ENCODE measurements around the gene KRT33A.

The KRT33A gene

DNA sequence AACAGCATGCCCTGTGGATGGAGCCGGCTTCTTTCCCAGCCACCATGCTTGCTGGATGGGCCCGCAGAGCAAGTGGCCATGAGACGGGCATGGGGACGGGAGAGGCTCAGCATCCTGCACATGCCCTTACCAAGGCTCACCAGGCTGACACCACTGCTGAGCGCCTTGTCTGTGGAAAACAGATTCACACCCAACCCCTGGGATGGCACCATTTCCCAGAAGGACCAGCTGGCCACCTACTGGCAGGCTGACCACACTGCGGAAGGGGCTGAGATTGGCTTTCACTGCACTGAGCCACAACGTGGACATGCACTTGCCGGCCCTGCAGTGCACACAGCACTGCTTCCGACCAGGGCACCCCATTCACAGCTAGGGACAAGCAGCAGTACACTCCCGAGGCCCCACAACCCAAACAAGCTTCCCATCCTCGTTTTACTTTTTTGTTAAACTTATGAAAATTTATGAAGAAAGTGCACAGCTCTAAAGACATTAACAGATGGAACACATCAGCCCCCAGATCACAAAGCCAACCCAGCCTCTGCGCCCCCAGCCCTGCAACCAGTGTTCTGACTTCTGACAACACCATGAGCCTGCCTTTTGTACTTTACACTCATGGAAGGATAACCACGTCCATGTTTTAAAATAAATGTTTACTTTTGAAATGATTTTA is 21.2 kb downstream of the KRT33A start:
- peak; percentile 43 for DNase-seq (ENCODE audit: low read depth)

- no peak for DNase-seq (ENCODE audit: low read depth)
Observed at GRCh38 chr17:41328207-41328606, 22.4 kb downstream of the KRT33A start.

- no peak for DNase-seq (ENCODE audit: low read depth)
Observed at GRCh38 chr17:41327411-41328120, 23.1 kb downstream of the KRT33A start.

GRCh38 chr17:41326173-41327145 is 24.2 kb downstream of the KRT33A start:
- no peak for DNase-seq (ENCODE audit: low read depth)

- no peak for DNase-seq (ENCODE audit: low read depth)
Observed at GRCh38 chr17:41325611-41326010, 25.0 kb downstream of the KRT33A start.

DNA sequence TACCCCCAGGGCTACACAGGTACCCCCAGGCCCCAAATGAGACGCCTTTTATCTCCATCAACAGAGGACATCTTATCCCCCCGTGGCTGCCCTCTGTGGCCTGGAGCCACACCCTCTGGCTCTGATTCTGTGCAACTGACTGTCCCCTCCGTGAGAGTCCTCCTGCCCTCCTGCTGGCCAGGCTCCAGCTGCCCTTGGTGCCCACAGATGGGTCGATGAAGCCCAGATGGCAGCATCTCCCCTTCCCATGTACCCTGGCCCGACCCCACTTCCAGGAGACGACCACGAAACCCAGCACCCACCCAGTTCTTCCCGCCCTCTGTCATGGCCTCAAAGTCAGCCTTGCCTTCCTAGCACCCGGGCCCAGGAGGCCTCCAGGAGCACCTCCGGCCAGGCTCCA is 25.5 kb downstream of the KRT33A start:
- DNase-seq (ENCODE audit: low read depth), result no peak

- peak; percentile 15 for DNase-seq (ENCODE audit: low read depth)
Observed at GRCh38 chr17:41324180-41325075, 26.2 kb downstream of the KRT33A start.

DNA sequence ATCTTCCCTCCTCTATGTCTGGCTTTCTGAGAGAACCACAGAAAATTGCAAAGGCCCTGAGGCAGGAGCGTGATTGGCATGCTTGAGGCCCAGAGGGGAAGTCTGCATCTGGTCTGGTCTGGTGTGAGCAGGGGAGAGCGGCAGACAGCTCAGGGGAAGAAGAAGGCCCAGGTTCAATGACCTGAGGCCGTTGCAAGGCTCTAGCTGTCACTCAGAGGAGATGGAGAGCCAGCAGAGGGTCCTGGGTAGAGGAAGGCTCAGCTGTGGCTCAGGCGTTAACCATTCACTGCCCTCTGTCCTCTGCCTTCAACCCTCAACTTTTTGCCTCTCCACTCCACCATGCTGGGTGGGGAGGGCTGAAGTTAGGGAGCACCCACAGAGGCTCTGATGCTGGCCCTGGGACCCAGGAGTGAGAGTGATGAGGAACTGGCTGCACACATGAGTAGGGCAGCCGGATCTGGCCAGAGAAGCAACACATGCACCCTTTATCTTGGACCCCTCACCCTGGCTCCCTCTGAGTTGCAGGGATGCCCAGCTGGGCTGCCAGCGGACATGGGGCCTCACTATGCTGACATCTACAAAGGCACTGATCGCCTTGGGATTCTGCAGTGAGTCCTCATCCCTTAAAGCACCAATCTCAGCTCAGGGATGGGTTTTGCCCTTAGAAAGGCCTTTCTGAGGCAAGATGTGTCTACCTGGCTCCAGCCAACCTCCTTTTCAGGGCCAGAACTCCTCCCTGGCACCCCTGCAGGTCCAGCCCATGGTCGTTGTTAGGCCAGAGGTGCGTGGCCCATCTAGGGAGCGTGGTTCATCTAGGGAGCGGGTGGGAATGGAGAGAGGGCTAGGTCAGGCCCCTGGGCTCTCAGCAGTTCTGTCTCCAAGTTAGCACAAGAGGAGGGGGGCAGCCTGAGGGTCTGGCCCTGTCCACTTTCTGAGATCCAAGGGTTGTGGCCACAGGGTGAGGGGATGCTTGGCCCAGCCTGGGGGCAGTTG is 27.4 kb downstream of the KRT33A start:
- DNase-seq (ENCODE audit: low read depth), result no peak

DNA sequence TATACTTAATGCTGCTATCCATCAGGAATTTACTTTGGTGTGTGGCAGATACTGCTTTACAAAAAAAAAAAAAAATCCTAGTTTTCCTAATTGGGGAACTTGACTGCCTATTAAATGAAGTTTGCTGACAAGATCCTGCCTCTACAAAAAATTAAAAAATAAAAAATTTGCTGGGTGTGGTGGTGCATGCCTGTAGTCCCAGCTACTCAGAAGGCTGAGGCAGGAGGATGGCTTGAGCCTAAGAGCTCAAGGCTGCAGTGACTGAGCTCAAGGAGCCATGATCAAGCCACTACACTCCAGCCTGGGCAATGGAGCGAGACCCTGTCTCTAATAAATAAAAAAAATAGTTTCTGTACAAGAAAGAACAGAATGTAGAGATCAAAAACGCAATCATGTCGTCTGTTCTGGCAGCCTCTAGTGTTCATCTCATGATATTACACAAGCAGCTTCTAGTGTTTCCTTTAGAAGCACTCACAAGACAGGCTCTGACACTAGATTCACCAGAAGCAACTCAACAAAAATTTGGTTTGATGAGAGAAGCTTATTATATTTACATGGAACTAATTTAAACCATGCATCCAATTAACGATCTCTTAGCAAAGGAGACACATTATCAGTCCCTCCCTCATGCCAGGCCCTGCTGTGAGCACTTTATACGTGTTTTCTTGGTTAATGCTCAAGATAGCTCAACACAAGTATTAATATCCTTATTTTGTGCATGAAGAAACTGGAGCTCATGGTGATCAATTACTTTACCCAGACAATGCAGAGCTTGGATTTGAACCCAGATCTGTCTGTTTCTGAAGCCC is 28.3 kb downstream of the KRT33A start:
- DNase-seq (ENCODE audit: low read depth), result peak; percentile 70

DNA sequence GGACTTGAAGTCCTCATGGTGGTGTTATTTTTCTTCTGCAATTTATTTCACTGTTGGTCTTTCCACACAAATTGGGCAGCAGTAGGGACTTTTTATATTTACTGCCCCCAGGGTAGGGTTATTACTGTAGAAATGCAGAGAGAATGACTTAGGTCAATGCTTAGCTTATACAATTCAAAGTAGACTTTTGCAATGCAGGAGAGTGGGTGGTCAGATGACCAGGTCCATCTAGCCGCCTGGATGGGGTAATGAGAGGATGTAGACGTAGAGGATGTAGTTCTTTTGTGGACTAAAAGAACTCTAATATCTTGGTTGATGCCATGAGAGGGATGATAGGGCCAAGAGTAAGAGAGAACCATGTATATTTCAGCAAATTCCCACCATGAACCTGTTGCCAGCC is 32.4 kb downstream of the KRT33A start:
- no peak for DNase-seq (ENCODE audit: low read depth)

GRCh38 chr17:41315814-41316445 is 34.7 kb downstream of the KRT33A start:
- DNase-seq (ENCODE audit: low read depth), result no peak

DNA sequence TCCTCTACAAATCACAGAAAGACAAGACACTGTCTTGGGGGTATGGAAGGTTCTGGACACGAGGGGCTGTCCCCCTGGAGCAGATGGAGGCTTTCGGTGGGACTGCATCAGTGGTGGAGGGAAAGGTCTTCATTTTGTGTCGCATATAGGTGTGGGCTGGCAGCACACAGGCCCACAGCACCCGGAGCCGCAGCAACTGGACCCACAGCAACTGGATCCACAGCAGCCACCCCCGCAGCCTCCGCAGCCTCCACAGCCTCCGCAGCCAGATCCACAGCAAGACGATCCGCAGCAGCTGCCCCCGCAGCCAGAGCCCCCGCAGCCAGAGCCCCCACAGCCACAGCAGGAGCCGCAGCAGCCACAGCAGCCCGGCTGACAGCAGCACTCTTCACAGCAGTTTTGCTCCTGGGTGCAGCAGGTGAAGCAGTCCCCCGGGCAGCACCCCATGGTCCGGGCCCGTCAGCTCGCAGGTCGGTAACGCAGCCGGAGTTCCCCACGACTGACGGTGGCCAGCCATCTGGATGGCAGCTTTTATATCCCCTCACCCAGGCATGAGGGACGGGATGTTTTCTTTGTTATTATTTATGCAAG is 35.3 kb downstream of the KRT33A start, which contains the start of gene KRTAP17-1:
Gene KRTAP17-1, minus strand, starts transcription at position 507 of the 591 bp plus-strand sequence. Its CDS starts 60 bp downstream, at position 447.
- DNase-seq (ENCODE audit: low read depth), result no peak

GRCh38 chr17:41311111-41311510 is 39.5 kb downstream of the KRT33A start:
- DNase-seq (ENCODE audit: low read depth), result no peak

DNA sequence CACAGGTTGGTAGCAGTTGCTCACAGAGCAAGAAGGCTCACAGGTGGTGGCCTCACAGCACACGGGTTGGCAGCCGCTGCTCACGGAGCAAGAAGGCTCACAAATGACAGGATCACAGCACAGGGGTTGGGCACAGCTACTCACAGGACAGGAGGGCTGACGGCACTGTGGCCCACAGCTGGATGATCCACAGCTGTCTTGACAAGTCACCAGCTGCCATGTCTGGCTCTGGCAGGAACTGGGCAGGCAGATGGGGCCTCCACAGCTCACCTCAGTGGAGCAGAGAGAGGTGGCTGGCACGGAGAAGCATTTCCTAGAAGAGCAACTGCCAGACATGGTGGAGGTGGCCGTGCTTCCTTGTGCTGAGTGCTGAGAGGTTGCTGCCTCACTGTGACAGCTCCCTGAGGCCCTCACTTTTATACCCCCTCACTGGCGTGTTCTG is 41.7 kb downstream of the KRT33A start, which contains the start of gene KRTAP16-1:
Gene KRTAP16-1, minus strand, starts transcription at position 392 of the 442 bp plus-strand sequence. Its CDS starts 56 bp downstream, at position 336.
- no peak for DNase-seq (ENCODE audit: low read depth)

DNA sequence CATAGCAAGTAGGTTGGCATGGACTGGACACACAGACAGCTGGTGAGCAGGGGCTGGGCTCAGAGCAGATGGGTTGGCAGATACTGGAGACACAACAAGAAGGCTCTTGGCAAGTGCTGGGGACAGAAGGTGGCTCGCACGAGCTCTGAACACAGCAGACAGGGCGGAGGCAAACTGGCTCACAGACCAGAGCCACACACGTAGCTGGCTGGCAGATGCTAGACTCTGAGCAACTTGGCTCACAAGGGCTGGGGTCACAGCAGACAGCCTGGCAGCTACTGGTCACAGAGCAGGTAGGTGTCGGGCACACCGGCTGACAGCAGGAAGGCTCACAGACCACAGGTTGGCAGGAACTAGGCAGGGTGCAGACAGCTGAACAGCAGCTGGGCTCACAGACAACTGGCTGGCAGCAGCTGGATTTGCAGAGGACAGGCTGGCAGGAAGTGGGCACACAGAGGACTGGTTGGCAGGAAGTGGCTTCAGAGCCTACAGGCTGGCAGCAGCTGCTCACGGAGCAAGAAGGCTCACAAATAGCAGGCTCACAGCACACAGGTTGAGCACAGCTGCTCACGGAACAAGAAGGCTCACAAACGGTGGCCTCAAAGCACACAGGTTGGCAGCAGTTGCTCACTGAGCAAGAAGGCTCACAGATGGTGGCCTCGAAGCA is 42.2 kb downstream of the KRT33A start:
- no peak for DNase-seq (ENCODE audit: low read depth)

DNA sequence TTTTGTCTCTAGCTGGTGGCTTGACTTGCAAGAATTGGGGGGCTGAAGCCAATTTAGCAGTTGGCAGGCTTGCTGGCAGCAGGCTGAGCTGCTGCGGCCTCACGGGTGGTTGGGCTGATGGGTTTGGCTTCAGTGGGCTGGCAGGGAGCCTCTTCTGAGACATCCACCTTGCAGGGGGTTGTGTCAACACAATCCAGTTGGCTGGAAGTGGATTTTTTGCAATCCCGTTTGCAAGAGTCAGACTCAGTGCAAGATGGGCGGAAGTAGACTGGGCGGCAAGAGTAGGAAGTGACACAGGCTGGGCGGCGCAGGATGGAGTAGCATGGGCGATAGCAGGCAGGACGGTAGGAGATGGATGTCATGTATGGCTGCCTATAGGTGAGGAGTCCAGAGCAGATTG is 43.0 kb downstream of the KRT33A start:
- DNase-seq (ENCODE audit: low read depth), result no peak

GRCh38 chr17:41304091-41304490 is 46.5 kb downstream of the KRT33A start:
- no peak for DNase-seq (ENCODE audit: low read depth)

GRCh38 chr17:41302981-41303380 is 47.6 kb downstream of the KRT33A start:
- DNase-seq (ENCODE audit: low read depth), result no peak
